Measurements from ENCODE around the gene MLLT3. TPM values are rescaled to one million over a fixed set of nuclear protein-coding genes. Genes with fewer than 3 reads are reported as not detected.
A peak's percentile ranks its signal among the peaks of the same experiment; 100 is the strongest.

The MLLT3 gene
- total and polyA plus RNA-seq, 2 experiments from 2014 or later = 40.0 to 58.3 TPM

DNA sequence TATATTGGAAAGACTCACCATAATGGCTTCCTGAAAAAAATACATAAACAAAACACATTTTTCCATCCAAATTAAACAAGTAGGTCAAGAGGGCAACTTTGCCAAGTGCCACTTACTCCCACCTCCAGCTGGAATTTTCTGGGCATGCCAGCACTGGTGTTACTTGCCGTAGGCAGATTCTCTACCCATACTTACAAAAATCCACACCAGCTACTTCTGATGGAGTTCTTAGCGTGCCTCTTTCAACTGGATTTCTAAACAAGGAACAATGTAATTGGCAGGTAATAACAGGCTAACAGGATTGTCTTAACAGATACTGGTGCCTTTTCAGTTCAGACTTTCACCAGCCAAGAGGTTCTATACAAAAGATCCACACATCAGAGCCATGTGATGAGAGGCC lies 301.4 kb downstream of the MLLT3 start:
- H3K4me1 ChIP-seq (ENCODE audit: low read depth) = peaks cover 23% of the 10 kb centered on the region
- no peak overlapping the region for H3K27ac ChIP-seq
- no peaks in the 10 kb centered on the region for H3K36me3 ChIP-seq
- TF ChIP-seq, protein P1, sequence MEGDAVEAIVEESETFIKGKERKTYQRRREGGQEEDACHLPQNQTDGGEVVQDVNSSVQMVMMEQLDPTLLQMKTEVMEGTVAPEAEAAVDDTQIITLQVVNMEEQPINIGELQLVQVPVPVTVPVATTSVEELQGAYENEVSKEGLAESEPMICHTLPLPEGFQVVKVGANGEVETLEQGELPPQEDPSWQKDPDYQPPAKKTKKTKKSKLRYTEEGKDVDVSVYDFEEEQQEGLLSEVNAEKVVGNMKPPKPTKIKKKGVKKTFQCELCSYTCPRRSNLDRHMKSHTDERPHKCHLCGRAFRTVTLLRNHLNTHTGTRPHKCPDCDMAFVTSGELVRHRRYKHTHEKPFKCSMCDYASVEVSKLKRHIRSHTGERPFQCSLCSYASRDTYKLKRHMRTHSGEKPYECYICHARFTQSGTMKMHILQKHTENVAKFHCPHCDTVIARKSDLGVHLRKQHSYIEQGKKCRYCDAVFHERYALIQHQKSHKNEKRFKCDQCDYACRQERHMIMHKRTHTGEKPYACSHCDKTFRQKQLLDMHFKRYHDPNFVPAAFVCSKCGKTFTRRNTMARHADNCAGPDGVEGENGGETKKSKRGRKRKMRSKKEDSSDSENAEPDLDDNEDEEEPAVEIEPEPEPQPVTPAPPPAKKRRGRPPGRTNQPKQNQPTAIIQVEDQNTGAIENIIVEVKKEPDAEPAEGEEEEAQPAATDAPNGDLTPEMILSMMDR (IDR thresholded peaks at IDR 0.05; ENCODE audit: low read depth, low read length) = no peak
- no peaks in the 10 kb centered on the region for H3K9me3 ChIP-seq (ENCODE audit: low read depth)
- no peak overlapping the region for H3K4me3 ChIP-seq
- no peaks in the 10 kb centered on the region for H3K27me3 ChIP-seq
- no peak for DNase-seq (ENCODE audit: low read depth in 1 of 2, low spot score in 1 of 2)

DNA sequence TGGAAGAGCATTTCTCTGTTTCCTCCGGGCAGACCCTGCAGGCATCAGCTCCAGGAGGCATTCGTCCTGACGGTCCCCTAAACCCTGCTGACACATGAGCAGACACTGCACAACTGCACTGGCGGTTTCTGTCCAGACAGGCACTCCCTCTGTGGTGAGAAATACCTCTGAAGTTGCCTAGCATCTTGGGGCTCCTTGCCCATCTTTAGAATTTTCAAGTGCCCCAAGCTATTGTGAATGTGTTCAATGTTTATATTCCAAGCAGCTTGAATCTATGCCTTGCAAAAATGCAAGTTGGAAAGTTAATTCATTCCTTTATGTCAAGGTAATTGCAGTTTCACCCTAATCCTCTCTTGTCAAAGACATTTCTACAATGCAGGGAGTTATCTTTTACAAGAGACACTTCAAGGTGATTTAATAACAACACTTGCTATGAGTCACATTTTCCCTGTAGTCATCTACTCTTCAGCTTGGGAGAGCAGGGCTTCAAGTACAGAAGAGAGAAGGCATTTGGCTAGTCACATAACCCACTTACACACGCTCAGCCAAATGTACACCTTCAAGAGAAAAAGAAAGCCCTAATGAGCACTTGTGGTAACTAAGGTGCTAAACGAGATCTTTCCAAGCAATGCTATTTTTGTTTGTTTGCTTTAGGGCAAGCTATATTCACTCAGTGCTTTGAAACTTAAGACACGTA lies 302.5 kb downstream of the MLLT3 start:
- Histone ChIP-seq H3K36me3 (no peaks in the 10 kb centered on the region), H3K4me3 (no peak overlapping the region), H3K27me3 (no peaks in the 10 kb centered on the region), H3K27ac (peak overlapping the region; percentile 75), H3K9me3 (ENCODE audit: low read depth) (no peaks in the 10 kb centered on the region), H3K4me1 (ENCODE audit: low read depth) (peaks cover 23% of the 10 kb centered on the region)
- DNase-seq (ENCODE audit: low read depth in 1 of 2, low spot score in 1 of 2) = peak; percentile 16 to 72
- TF ChIP-seq, protein P1 (IDR thresholded peaks at IDR 0.05; ENCODE audit: low read depth, low read length) = no peak

DNA sequence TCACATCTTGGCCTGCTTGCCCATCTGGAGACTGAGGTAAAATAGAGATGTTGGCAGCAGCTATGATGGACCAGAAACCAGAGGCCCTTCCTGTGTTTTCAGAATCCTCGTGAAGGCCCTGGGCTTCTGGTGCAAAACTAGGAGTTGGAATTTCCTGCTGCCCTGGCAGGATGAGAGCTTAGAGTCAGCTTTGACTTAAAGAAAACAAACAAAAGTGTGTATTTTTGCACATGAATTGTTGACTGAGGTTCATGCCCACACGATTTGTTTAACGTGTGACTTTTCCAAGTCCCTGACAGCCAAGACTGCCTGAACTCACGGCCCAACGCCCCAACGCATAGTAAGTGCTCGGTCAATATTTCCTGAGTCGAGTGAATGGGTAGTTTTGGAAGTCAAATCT lies 303.1 kb downstream of the MLLT3 start:
- peaks cover 23% of the 10 kb centered on the region for H3K4me1 ChIP-seq (ENCODE audit: low read depth)
- peak overlapping the region; percentile 53 for H3K27ac ChIP-seq
- no peaks in the 10 kb centered on the region for H3K27me3 ChIP-seq
- no peak overlapping the region for H3K4me3 ChIP-seq
- H3K9me3 ChIP-seq (ENCODE audit: low read depth) = no peaks in the 10 kb centered on the region
- DNase-seq (ENCODE audit: low read depth in 1 of 2, low spot score in 1 of 2) = no peak
- H3K36me3 ChIP-seq = no peaks in the 10 kb centered on the region
- TF ChIP-seq, protein P1 (IDR thresholded peaks at IDR 0.05; ENCODE audit: low read depth, low read length) = no peak

DNA sequence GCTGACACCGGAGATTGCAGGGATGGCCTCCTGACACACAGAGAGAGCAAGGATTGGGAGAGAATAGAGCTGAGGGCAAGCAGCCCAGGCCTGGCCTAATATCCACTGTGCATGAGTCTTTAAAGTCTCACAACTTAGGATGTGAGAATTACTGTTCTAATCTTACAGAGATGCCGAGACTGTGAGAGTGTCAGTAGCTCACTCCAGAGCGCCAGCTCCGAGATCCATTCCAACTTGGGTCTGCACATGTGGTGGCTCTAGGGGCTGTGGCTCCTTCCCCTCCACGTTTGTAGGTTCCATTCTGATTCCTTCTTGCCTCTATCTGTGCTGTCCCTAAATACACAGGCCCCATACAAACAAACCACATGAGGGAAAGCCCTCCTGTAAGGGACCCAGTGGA lies 304.6 kb downstream of the MLLT3 start:
- Histone ChIP-seq H3K36me3 (no peaks in the 10 kb centered on the region), H3K27ac (no peak overlapping the region)

DNA sequence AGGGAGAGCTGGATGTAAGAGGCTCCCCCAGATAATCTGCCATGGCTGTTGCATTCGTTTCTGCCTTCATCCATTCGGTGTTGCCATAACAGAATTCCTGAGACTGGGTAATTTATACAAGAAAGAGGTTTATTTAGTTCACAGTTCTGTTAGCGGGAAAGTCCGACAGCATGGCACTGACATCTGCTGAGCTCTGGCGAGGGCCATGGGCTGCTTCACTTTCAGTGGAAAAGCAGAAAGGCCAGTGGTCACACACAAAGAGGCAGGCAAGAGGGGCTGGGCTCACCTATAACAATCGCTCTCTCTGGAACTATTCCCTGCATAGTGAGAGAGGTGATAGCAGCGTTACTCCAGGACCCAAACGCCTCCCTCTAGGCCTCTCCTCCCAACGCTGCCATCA lies 305.9 kb downstream of the MLLT3 start:
- no peak for DNase-seq (ENCODE audit: low read depth in 1 of 2, low spot score in 1 of 2)
- no peaks in the 10 kb centered on the region for H3K36me3 ChIP-seq
- H3K27ac ChIP-seq = no peak overlapping the region
- peaks cover 23% of the 10 kb centered on the region for H3K4me1 ChIP-seq (ENCODE audit: low read depth)
- H3K4me3 ChIP-seq = no peak overlapping the region
- TF ChIP-seq, protein P1 (IDR thresholded peaks at IDR 0.05; ENCODE audit: low read depth, low read length) = no peak
- no peaks in the 10 kb centered on the region for H3K27me3 ChIP-seq
- no peaks in the 10 kb centered on the region for H3K9me3 ChIP-seq (ENCODE audit: low read depth)

More for the DNA sequence above, 304.6 kb downstream of the MLLT3 start:
- no peak for DNase-seq (ENCODE audit: low read depth in 1 of 2, low spot score in 1 of 2)
- Histone ChIP-seq H3K4me1 (ENCODE audit: low read depth) (peaks cover 23% of the 10 kb centered on the region), H3K27me3 (no peaks in the 10 kb centered on the region), H3K9me3 (ENCODE audit: low read depth) (no peaks in the 10 kb centered on the region), H3K4me3 (no peak overlapping the region)
- TF ChIP-seq, protein P1 (IDR thresholded peaks at IDR 0.05; ENCODE audit: low read depth, low read length) = no peak
